ENCODE results near the gene SLC25A41. TPM values are rescaled to one million over a fixed set of nuclear protein-coding genes. Genes with fewer than 3 reads are reported as not detected.

SLC25A41 gene
- total and polyA plus RNA-seq, 2 of the 13 experiments (the other 11 are each of a cell fraction or from before 2014, with no cell fraction given): 0.33 to 0.95 TPM

DNA sequence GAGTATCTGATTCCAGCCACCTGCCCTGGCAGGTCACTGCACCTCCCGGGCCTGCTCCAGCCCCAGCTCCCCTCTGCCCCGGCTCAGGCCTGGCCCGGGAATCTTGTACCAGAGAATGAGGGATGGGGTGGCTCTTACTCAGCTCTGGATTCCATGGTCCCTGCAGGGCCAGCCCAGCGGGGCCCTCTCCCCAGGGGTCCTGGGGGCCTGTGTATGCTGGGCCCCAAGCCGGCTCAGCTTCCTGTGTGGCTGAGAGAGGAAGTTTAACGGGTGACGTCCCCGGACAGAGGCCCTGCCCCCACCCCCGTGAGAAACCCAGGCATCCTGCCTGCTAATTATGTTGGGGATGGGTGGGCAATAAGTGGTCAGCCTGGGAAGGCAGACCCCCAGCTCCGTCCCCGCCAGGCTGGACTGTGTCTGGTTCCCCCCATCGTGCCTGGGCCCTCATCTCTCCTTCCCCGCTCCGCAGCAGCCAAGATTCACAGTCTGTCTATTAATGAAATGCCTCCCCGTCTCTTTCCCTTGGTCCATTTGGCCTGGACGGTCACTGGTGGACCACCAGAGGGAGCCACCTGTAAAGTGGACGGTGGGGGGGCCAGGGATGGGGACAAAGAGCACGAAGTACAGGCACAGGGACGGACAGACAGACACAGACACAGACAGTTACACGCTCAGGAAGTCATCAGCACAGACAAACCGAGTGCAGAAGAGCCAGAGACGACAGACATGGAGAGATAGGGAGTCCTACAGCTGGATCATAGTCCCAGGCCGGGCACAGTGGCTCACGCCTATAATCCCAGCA lies 48.2 kb upstream of the SLC25A41 start, which contains the start of gene DENND1C (continued):
- no peak for TF ChIP-seq ZBTB21 (CRISPR knock-in tag; IDR thresholded peaks at IDR 0.05)
- TF ChIP-seq, protein P1, sequence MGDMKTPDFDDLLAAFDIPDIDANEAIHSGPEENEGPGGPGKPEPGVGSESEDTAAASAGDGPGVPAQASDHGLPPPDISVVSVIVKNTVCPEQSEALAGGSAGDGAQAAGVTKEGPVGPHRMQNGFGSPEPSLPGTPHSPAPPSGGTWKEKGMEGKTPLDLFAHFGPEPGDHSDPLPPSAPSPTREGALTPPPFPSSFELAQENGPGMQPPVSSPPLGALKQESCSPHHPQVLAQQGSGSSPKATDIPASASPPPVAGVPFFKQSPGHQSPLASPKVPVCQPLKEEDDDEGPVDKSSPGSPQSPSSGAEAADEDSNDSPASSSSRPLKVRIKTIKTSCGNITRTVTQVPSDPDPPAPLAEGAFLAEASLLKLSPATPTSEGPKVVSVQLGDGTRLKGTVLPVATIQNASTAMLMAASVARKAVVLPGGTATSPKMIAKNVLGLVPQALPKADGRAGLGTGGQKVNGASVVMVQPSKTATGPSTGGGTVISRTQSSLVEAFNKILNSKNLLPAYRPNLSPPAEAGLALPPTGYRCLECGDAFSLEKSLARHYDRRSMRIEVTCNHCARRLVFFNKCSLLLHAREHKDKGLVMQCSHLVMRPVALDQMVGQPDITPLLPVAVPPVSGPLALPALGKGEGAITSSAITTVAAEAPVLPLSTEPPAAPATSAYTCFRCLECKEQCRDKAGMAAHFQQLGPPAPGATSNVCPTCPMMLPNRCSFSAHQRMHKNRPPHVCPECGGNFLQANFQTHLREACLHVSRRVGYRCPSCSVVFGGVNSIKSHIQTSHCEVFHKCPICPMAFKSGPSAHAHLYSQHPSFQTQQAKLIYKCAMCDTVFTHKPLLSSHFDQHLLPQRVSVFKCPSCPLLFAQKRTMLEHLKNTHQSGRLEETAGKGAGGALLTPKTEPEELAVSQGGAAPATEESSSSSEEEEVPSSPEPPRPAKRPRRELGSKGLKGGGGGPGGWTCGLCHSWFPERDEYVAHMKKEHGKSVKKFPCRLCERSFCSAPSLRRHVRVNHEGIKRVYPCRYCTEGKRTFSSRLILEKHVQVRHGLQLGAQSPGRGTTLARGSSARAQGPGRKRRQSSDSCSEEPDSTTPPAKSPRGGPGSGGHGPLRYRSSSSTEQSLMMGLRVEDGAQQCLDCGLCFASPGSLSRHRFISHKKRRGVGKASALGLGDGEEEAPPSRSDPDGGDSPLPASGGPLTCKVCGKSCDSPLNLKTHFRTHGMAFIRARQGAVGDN (CRISPR knock-in tag; IDR thresholded peaks at IDR 0.05): peak; percentile 22
- no peak for TF ChIP-seq ZNF614 (CRISPR knock-in tag; IDR thresholded peaks at IDR 0.05; ENCODE audit: borderline replicate concordance)
- no peak for TF ChIP-seq PCBP2 (optimal IDR thresholded peaks at IDR 0.05; ENCODE audit: low read depth, low read length, poor library complexity, severe bottlenecking)
- TF ChIP-seq, protein P2, sequence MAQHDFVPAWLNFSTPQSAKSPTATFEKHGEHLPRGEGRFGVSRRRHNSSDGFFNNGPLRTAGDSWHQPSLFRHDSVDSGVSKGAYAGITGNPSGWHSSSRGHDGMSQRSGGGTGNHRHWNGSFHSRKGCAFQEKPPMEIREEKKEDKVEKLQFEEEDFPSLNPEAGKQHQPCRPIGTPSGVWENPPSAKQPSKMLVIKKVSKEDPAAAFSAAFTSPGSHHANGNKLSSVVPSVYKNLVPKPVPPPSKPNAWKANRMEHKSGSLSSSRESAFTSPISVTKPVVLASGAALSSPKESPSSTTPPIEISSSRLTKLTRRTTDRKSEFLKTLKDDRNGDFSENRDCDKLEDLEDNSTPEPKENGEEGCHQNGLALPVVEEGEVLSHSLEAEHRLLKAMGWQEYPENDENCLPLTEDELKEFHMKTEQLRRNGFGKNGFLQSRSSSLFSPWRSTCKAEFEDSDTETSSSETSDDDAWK (CRISPR knock-in tag; IDR thresholded peaks at IDR 0.05): no peak
- TF ChIP-seq ZNF766 (CRISPR knock-in tag; IDR thresholded peaks at IDR 0.05; ENCODE audit: borderline replicate concordance): no peak
- 0 out of 2 replicates have a peak, but pooled peaks have one; percentile 22 for TF ChIP-seq ZMYM2 (CRISPR knock-in tag; IDR thresholded peaks at IDR 0.05)
- TF ChIP-seq ZNF33A (CRISPR knock-in tag; IDR thresholded peaks at IDR 0.05; ENCODE audit: borderline replicate concordance): no peak
- no peak for TF ChIP-seq ZNF549 (CRISPR knock-in tag; IDR thresholded peaks at IDR 0.05)
- TF ChIP-seq ZNF383 (CRISPR knock-in tag; IDR thresholded peaks at IDR 0.05; ENCODE audit: borderline replicate concordance): no peak
- TF ChIP-seq JUN (CRISPR knock-in tag; IDR thresholded peaks at IDR 0.05): no peak
- TF ChIP-seq CEBPB (IDR thresholded peaks at IDR 0.05; ENCODE audit: borderline replicate concordance, low read depth, low read length): no peak
- TF ChIP-seq, protein P3, sequence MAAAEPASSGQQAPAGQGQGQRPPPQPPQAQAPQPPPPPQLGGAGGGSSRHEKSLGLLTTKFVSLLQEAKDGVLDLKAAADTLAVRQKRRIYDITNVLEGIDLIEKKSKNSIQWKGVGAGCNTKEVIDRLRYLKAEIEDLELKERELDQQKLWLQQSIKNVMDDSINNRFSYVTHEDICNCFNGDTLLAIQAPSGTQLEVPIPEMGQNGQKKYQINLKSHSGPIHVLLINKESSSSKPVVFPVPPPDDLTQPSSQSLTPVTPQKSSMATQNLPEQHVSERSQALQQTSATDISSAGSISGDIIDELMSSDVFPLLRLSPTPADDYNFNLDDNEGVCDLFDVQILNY (CRISPR knock-in tag; conservative IDR thresholded peaks at IDR 0.05): no peak
- no peak for TF ChIP-seq ZNF775 (CRISPR knock-in tag; IDR thresholded peaks at IDR 0.05; ENCODE audit: borderline replicate concordance)
- TF ChIP-seq, protein P4, sequence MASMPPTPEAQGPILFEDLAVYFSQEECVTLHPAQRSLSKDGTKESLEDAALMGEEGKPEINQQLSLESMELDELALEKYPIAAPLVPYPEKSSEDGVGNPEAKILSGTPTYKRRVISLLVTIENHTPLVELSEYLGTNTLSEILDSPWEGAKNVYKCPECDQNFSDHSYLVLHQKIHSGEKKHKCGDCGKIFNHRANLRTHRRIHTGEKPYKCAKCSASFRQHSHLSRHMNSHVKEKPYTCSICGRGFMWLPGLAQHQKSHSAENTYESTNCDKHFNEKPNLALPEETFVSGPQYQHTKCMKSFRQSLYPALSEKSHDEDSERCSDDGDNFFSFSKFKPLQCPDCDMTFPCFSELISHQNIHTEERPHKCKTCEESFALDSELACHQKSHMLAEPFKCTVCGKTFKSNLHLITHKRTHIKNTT (CRISPR knock-in tag; IDR thresholded peaks at IDR 0.05): no peak
- TF ChIP-seq, protein P5, sequence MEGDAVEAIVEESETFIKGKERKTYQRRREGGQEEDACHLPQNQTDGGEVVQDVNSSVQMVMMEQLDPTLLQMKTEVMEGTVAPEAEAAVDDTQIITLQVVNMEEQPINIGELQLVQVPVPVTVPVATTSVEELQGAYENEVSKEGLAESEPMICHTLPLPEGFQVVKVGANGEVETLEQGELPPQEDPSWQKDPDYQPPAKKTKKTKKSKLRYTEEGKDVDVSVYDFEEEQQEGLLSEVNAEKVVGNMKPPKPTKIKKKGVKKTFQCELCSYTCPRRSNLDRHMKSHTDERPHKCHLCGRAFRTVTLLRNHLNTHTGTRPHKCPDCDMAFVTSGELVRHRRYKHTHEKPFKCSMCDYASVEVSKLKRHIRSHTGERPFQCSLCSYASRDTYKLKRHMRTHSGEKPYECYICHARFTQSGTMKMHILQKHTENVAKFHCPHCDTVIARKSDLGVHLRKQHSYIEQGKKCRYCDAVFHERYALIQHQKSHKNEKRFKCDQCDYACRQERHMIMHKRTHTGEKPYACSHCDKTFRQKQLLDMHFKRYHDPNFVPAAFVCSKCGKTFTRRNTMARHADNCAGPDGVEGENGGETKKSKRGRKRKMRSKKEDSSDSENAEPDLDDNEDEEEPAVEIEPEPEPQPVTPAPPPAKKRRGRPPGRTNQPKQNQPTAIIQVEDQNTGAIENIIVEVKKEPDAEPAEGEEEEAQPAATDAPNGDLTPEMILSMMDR (CRISPR knock-in tag; IDR thresholded peaks at IDR 0.05): peak; percentile 88
- TF ChIP-seq, protein P6, sequence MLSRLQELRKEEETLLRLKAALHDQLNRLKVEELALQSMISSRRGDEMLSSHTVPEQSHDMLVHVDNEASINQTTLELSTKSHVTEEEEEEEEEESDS (CRISPR knock-in tag; IDR thresholded peaks at IDR 0.05; ENCODE audit: borderline replicate concordance): no peak
- no peak for TF ChIP-seq ZBTB7A (CRISPR knock-in tag; IDR thresholded peaks at IDR 0.05)

Measured in HepG2 (cell line).